Lower leg skin (tissue), 4 donors: ENCODE results near the gene NKAIN2. TPM values are rescaled to one million over a fixed set of nuclear protein-coding genes. Genes with fewer than 3 reads are reported as not detected.

Experiments
- DNase-seq, 2 donors: peaks; one replicate each; pipeline ENCODE4 v3.0.0-alpha.2; 2019; ENCODE audit warnings: low spot score in 2 of 2
- H3K4me3 ChIP-seq: fragments of 200-600 bp; sonication (generic); 2 replicates; pipeline ENCODE4 v1.5.1; 2017; ENCODE audit warnings: mild to moderate bottlenecking, low read depth; ENCODE audit not compliant: poor library complexity, severe bottlenecking
- CTCF ChIP-seq, 3 donors: fragments of 450-650 bp; IDR thresholded peaks; one replicate each; pipeline ENCODE4 v1.5.1; 2016; ENCODE audit warnings: antibody characterized with exemption in 3 of 3, mild to moderate bottlenecking in 3 of 3, moderate library complexity in 2 of 3
- POLR2A ChIP-seq, 2 donors: fragments of 450-650 bp; IDR thresholded peaks; one replicate each; pipeline ENCODE4 v1.6.1; 2016 to 2017; ENCODE audit warnings: antibody characterized with exemption in 2 of 2, mild to moderate bottlenecking in 1 of 2, moderate library complexity in 1 of 2
- WGBS, 2 donors: methylation state at CpG; one replicate each; pipeline ENCODE4 v1.1.5; 2018; 5-methylcytosine and 5-hydroxymethylcytosine counted together
- intact Hi-C: fragments of 100-400 bp; cut with DNase I; formaldehyde crosslinking; loops from one replicate; pipeline ENCODE4 v1.15.0; 2023; ENCODE audit warnings: low total_unique reads
- total RNA-seq, 4 donors: library from RNA; depleted of rRNA; stranded (reverse); fragments of >200 nt; gene quantifications; one replicate each; pipeline ENCODE4 v1.1.0, GENCODE V29; 2016

Gene NKAIN2
- total RNA-seq, 4 donors from 2014 or later, result 0.37 TPM; not detected in 3

- H3K4me3 ChIP-seq, result no peak overlapping the region
- intact Hi-C loops, result no loop called here
- no peak for DNase-seq
- no peak for TF ChIP-seq POLR2A (IDR thresholded peaks at IDR 0.05)
- TF ChIP-seq CTCF (IDR thresholded peaks at IDR 0.05), result no peak
- 83 to 85% methylated on average over 2 of the region's 2 CpGs for WGBS, 2 donors
Measured at GRCh38 chr6:124303971-124304370, 500.3 kb downstream of the NKAIN2 start.

- no peak overlapping the region for H3K4me3 ChIP-seq
- 69 to 79% methylated on average over 1 of the region's 1 CpG for WGBS, 2 donors
- no peak for DNase-seq
- intact Hi-C loops, result no loop called here
- TF ChIP-seq POLR2A (IDR thresholded peaks at IDR 0.05) (no peak), CTCF (IDR thresholded peaks at IDR 0.05) (no peak)
Measured at GRCh38 chr6:124310139-124310538, 506.5 kb downstream of the NKAIN2 start.

- 88 to 94% methylated on average over 2 of the region's 2 CpGs for WGBS, 2 donors
- no peak for DNase-seq
- H3K4me3 ChIP-seq, result no peak overlapping the region
- intact Hi-C loops, result no loop called here
- no peak for TF ChIP-seq CTCF (IDR thresholded peaks at IDR 0.05)
- TF ChIP-seq POLR2A (IDR thresholded peaks at IDR 0.05), result no peak
Measured at GRCh38 chr6:124319410-124319809, 515.7 kb downstream of the NKAIN2 start.

GRCh38 chr6:124324237-124324636, 520.6 kb downstream of the NKAIN2 start:
- H3K4me3 ChIP-seq, result no peak overlapping the region
- intact Hi-C loops, result no loop called here
- DNase-seq, result no peak
- TF ChIP-seq POLR2A (IDR thresholded peaks at IDR 0.05) (no peak), CTCF (IDR thresholded peaks at IDR 0.05) (no peak)

GRCh38 chr6:124330197-124330596, 526.5 kb downstream of the NKAIN2 start:
- no peak overlapping the region for H3K4me3 ChIP-seq
- WGBS, 2 donors, result 63 to 73% methylated on average over 1 of the region's 1 CpG
- no peak for DNase-seq
- TF ChIP-seq POLR2A (IDR thresholded peaks at IDR 0.05) (no peak), CTCF (IDR thresholded peaks at IDR 0.05) (no peak)
- intact Hi-C loops, result loop anchor here (5.0 kb wide), 1 partner anchor 372 kb away; no protein-coding TSS in a partner anchor

GRCh38 chr6:124334359-124334758, 530.7 kb downstream of the NKAIN2 start:
- 59 to 74% methylated on average over 4 of the region's 4 CpGs for WGBS, 2 donors
- H3K4me3 ChIP-seq, result no peak overlapping the region
- intact Hi-C loops, result loop anchor here (5.0 kb wide), 1 partner anchor 368 kb away; no protein-coding TSS in a partner anchor
- TF ChIP-seq POLR2A (IDR thresholded peaks at IDR 0.05), result no peak
- TF ChIP-seq CTCF (IDR thresholded peaks at IDR 0.05), result no peak
- DNase-seq, result no peak
